Caco-2 (cell line): ENCODE data around the gene ETV6. TPM values are rescaled to one million over a fixed set of nuclear protein-coding genes. Genes with fewer than 3 reads are reported as not detected.

Experiments
- BruUV-seq: library from RNA; stranded (reverse); fragments of 400-500 nt; replicated peaks from 2 replicates; lab custom pipeline; 2021; lab: Mats Ljungman, UMichigan
- CTCF ChIA-PET: fragments of 300-600 bp; sonication (Branson Sonifier 250); formaldehyde crosslinking; loops from one replicate; lab custom pipeline; 2022; ENCODE audit warnings: antibody characterized with exemption; lab: Charles Lee
- POLR2A ChIA-PET: fragments of 300-600 bp; sonication (Branson Sonifier 250); formaldehyde crosslinking; loops from one replicate; lab custom pipeline; 2022; ENCODE audit warnings: antibody characterized with exemption; lab: Charles Lee
- DNase-seq, 2 experiments: peaks; one replicate each; pipeline versions ENCODE4 v3.0.0 to v3.0.0-alpha.2; 2020 to 2022
- H3K27me3 ChIP-seq: replicated peaks from 2 replicates; pipeline ENCODE4 v1.6.0; 2011; ENCODE audit warnings: low read length; ENCODE audit not compliant: control insufficient read depth, insufficient read depth
- H3K36me3 ChIP-seq: 2 replicates; pipeline ENCODE4 v1.5.1; 2011; ENCODE audit warnings: low read length; ENCODE audit not compliant: control insufficient read depth, insufficient read depth
- H3K4me1 ChIP-seq: fragments of 250-450 bp; sonication (Bioruptor Pico); 2 replicates; pipeline ENCODE4 v1.5.1; 2020; ENCODE audit warnings: mild to moderate bottlenecking
- H3K4me3 ChIP-seq: 2 replicates; pipeline ENCODE4 v1.5.1; 2011; ENCODE audit warnings: low read depth, mild to moderate bottlenecking, control low read depth, low read length
- H3K9me3 ChIP-seq: fragments of 250-450 bp; sonication (Bioruptor Pico); 2 replicates; pipeline ENCODE4 v1.5.1; 2020; ENCODE audit warnings: mild to moderate bottlenecking, moderate library complexity
- H3K27ac Mint-ChIP-seq: one replicate; pipeline ENCODE4 v1.8.0; 2022; ENCODE audit warnings: mixed read lengths; ENCODE audit not compliant: unreplicated experiment
- H3K27me3 Mint-ChIP-seq: one replicate; pipeline ENCODE4 v1.8.0; 2022; ENCODE audit warnings: mixed read lengths; ENCODE audit not compliant: insufficient read depth, unreplicated experiment
- H3K36me3 Mint-ChIP-seq: one replicate; pipeline ENCODE4 v1.8.0; 2022; ENCODE audit warnings: mild to moderate bottlenecking, mixed read lengths; ENCODE audit not compliant: insufficient read depth, unreplicated experiment
- H3K4me1 Mint-ChIP-seq: one replicate; pipeline ENCODE4 v1.8.0; 2022; ENCODE audit warnings: low read depth, mixed read lengths; ENCODE audit not compliant: unreplicated experiment
- H3K4me3 Mint-ChIP-seq: one replicate; pipeline ENCODE4 v1.8.0; 2022; ENCODE audit warnings: mild to moderate bottlenecking, moderate library complexity, mixed read lengths; ENCODE audit not compliant: unreplicated experiment
- H3K9me3 Mint-ChIP-seq: one replicate; pipeline ENCODE4 v1.8.0; 2022; ENCODE audit warnings: mixed read lengths; ENCODE audit not compliant: unreplicated experiment
- CTCF ChIP-seq, 2 experiments: fragments of 200-600 bp in 1 of 2; IDR thresholded peaks; 1 replicate in 1 of 2; 2 replicates in 1 of 2; pipeline versions ENCODE4 v1.5.1 to v1.8.0; 2011 to 2022; ENCODE audit warnings: antibody characterized with exemption in 1 of 2, control low read depth in 1 of 2, inconsistent platforms in 1 of 2, low read depth in 1 of 2, low read length in 1 of 2, mild to moderate bottlenecking in 1 of 2, moderate library complexity in 1 of 2; ENCODE audit not compliant: insufficient read depth in 1 of 2, severe bottlenecking in 1 of 2, unreplicated experiment in 1 of 2
- intact Hi-C: fragments of 100-400 bp; cut with micrococcal nuclease; formaldehyde crosslinking; loops from one replicate; pipeline ENCODE4 v1.10.0; 2022; ENCODE audit not compliant: unreplicated experiment
- total RNA-seq: library from RNA; stranded (reverse); gene quantifications from 2 replicates; pipeline ENCODE4 v1.2.3, GENCODE V29; 2022

The ETV6 gene
- total RNA-seq, 1 experiment from 2014 or later, result 15.6 TPM

GRCh38 chr12:11654802-11655201 lies 5.3 kb downstream of the ETV6 start:
- Histone ChIP-seq H3K4me3 (no peak overlapping the region), H3K27me3 (no peaks in the 10 kb centered on the region), H3K9me3 (no peaks in the 10 kb centered on the region), H3K36me3 (no peaks in the 10 kb centered on the region), H3K4me1 (peaks cover 7% of the 10 kb centered on the region; the same call in 1 of the 2 replicates)
- H3K4me1 Mint-ChIP-seq, result peaks cover 10% of the 10 kb centered on the region
- no peak for TF ChIP-seq CTCF (IDR thresholded peaks at IDR 0.05; ENCODE audit: insufficient read depth in 1 of 2, low read depth in 1 of 2, low read length in 1 of 2, severe bottlenecking in 1 of 2, unreplicated experiment in 1 of 2)
- POLR2A ChIA-PET, result no interaction called here
- H3K27ac Mint-ChIP-seq, result no peak overlapping the region
- no peaks in the 10 kb centered on the region for H3K36me3 Mint-ChIP-seq
- BruUV-seq, result no TSS peak
- no peaks in the 10 kb centered on the region for H3K27me3 Mint-ChIP-seq
- CTCF ChIA-PET, result no interaction called here
- intact Hi-C loops, result loop anchor here (5.0 kb wide), 1 partner anchor 237 kb away; no protein-coding TSS in a partner anchor
- H3K9me3 Mint-ChIP-seq, result no peaks in the 10 kb centered on the region
- H3K4me3 Mint-ChIP-seq, result no peak overlapping the region
- DNase-seq, result no peak

GRCh38 chr12:11655842-11656241 lies 6.4 kb downstream of the ETV6 start:
- intact Hi-C loops, result no loop called here
- POLR2A ChIA-PET, result no interaction called here
- H3K4me1 Mint-ChIP-seq, result peaks cover 5% of the 10 kb centered on the region

GRCh38 chr12:11656550-11656949 lies 7.1 kb downstream of the ETV6 start:
- Histone ChIP-seq H3K9me3 (no peaks in the 10 kb centered on the region), H3K4me3 (no peak overlapping the region), H3K4me1 (no peaks in the 10 kb centered on the region), H3K27me3 (no peaks in the 10 kb centered on the region), H3K36me3 (no peaks in the 10 kb centered on the region)
- H3K4me3 Mint-ChIP-seq, result no peak overlapping the region
- intact Hi-C loops, result no loop called here
- H3K27me3 Mint-ChIP-seq, result no peaks in the 10 kb centered on the region
- no peaks in the 10 kb centered on the region for H3K4me1 Mint-ChIP-seq
- no peak for TF ChIP-seq CTCF (IDR thresholded peaks at IDR 0.05; ENCODE audit: insufficient read depth in 1 of 2, low read depth in 1 of 2, low read length in 1 of 2, severe bottlenecking in 1 of 2, unreplicated experiment in 1 of 2)
- H3K9me3 Mint-ChIP-seq, result no peaks in the 10 kb centered on the region
- CTCF ChIA-PET, result no interaction called here
- no peak for DNase-seq
- POLR2A ChIA-PET, result no interaction called here
- H3K36me3 Mint-ChIP-seq, result no peaks in the 10 kb centered on the region
- H3K27ac Mint-ChIP-seq, result no peak overlapping the region
- no TSS peak for BruUV-seq

More at GRCh38 chr12:11655842-11656241, 6.4 kb downstream of the ETV6 start:
- no peaks in the 10 kb centered on the region for H3K27me3 Mint-ChIP-seq
- no peak for DNase-seq
- Histone ChIP-seq H3K4me1 (peaks cover 6% of the 10 kb centered on the region; the same call in 1 of the 2 replicates), H3K4me3 (no peak overlapping the region), H3K27me3 (no peaks in the 10 kb centered on the region), H3K9me3 (no peaks in the 10 kb centered on the region), H3K36me3 (no peaks in the 10 kb centered on the region)
- H3K27ac Mint-ChIP-seq, result no peak overlapping the region
- no peak for TF ChIP-seq CTCF (IDR thresholded peaks at IDR 0.05; ENCODE audit: insufficient read depth in 1 of 2, low read depth in 1 of 2, low read length in 1 of 2, severe bottlenecking in 1 of 2, unreplicated experiment in 1 of 2)
- no peak overlapping the region for H3K4me3 Mint-ChIP-seq
- CTCF ChIA-PET, result no interaction called here
- no TSS peak for BruUV-seq
- no peaks in the 10 kb centered on the region for H3K36me3 Mint-ChIP-seq
- no peaks in the 10 kb centered on the region for H3K9me3 Mint-ChIP-seq
